Panc1 (cell line): ENCODE data around the gene NT5DC1. TPM values are rescaled to one million over a fixed set of nuclear protein-coding genes. Genes with fewer than 3 reads are reported as not detected.

Experiments
- ATAC-seq: fragments of 200-7000 bp; cut with Tn5 transposase; 2 replicates; pipeline ENCODE4 v1.9.1; 2020; ENCODE audit warnings: mild to moderate bottlenecking, moderate library complexity
- BruUV-seq: library from RNA; stranded (reverse); fragments of 400-500 nt; replicated peaks from 2 replicates; lab custom pipeline; 2021; lab: Mats Ljungman, UMichigan
- CTCF ChIA-PET: fragments of 300-600 bp; sonication (Branson Sonifier 250); formaldehyde crosslinking; loops from one replicate; lab custom pipeline; 2022; ENCODE audit warnings: antibody characterized with exemption; lab: Charles Lee
- POLR2A ChIA-PET: fragments of 300-600 bp; sonication (Branson Sonifier 250); formaldehyde crosslinking; loops from one replicate; lab custom pipeline; 2022; ENCODE audit warnings: antibody characterized with exemption; lab: Charles Lee
- DNase-seq: peaks from one replicate; pipeline ENCODE4 v3.0.0-alpha.2; 2010; ENCODE audit warnings: low read depth, low spot score
- H3K27ac ChIP-seq: 2 replicates; pipeline ENCODE4 v1.5.1; 2011; ENCODE audit warnings: mild to moderate bottlenecking, low read length, inconsistent platforms
- H3K27me3 ChIP-seq: fragments of 200-500 bp; sonication (Bioruptor generic); 2 replicates; pipeline ENCODE4 v1.6.0; 2014; ENCODE audit warnings: low read length, inconsistent platforms; ENCODE audit not compliant: control insufficient read depth, insufficient read depth
- H3K36me3 ChIP-seq: fragments of 200-500 bp; sonication (Bioruptor generic); 2 replicates; pipeline ENCODE4 v1.5.1; 2014; ENCODE audit warnings: inconsistent platforms, mild to moderate bottlenecking, low read length, moderate library complexity; ENCODE audit not compliant: control insufficient read depth, insufficient read depth
- H3K4me1 ChIP-seq: 2 replicates; pipeline ENCODE4 v1.5.1; 2011; ENCODE audit warnings: inconsistent platforms, mild to moderate bottlenecking, low read length, moderate library complexity; ENCODE audit not compliant: control insufficient read depth, insufficient read depth
- H3K4me3 ChIP-seq, 2 experiments: 2 replicates each; pipeline ENCODE4 v1.5.1; 2011 to 2012; ENCODE audit warnings: low read depth in 2 of 2, low read length in 2 of 2, mild to moderate bottlenecking in 2 of 2, inconsistent platforms in 1 of 2, moderate library complexity in 1 of 2
- H3K9me3 ChIP-seq: fragments of 200-500 bp; sonication (Bioruptor generic); 2 replicates; pipeline ENCODE4 v1.5.1; 2014; ENCODE audit warnings: low read depth, mild to moderate bottlenecking, inconsistent platforms, low read length, moderate library complexity; ENCODE audit not compliant: control insufficient read depth, insufficient read depth
- POLR2AphosphoS5 ChIP-seq: IDR thresholded peaks from 2 replicates; pipeline ENCODE4 v1.6.1; 2012; ENCODE audit warnings: mild to moderate bottlenecking, low read depth, low read length, moderate library complexity
- SIN3A ChIP-seq: IDR thresholded peaks from 2 replicates; pipeline ENCODE4 v1.6.1; 2012; ENCODE audit warnings: low read depth, mild to moderate bottlenecking, low read length, moderate library complexity, borderline replicate concordance; ENCODE audit not compliant: insufficient read depth
- TCF7L2 ChIP-seq: IDR thresholded peaks from 2 replicates; pipeline ENCODE4 v1.6.1; 2011; ENCODE audit warnings: mild to moderate bottlenecking, low read depth, low read length, inconsistent platforms
- in situ Hi-C: cut with HindIII; loops from 2 replicates; pipeline ENCODE4 v1.10.0; 2016; ENCODE audit warnings: low sequenced_read_pairs, low pct_unique_long_range_greater_than_20kb
- intact Hi-C: fragments of 100-400 bp; cut with micrococcal nuclease; formaldehyde crosslinking; loops from one replicate; pipeline ENCODE4 v1.10.0; 2022; ENCODE audit not compliant: unreplicated experiment
- total RNA-seq: library from RNA; stranded (reverse); gene quantifications from one replicate; pipeline ENCODE4 v1.2.1, GENCODE V29; 2021; ENCODE audit not compliant: unreplicated experiment
- TF ChIP-seq, protein P1 (sequence below): fragments of 450-650 bp; IDR thresholded peaks from 2 replicates; pipeline ENCODE4 v1.5.1; 2017; ENCODE audit warnings: mild to moderate bottlenecking
- TF ChIP-seq, protein P2 (sequence below), 2 experiments: IDR thresholded peaks; 2 replicates each; pipeline ENCODE4 v1.6.1; 2011 to 2012; ENCODE audit warnings: low read depth in 2 of 2, control low read depth in 1 of 2, low read length in 1 of 2, mild to moderate bottlenecking in 1 of 2, moderate library complexity in 1 of 2; ENCODE audit not compliant: insufficient read depth in 1 of 2

Gene NT5DC1
- total RNA-seq, 1 experiment from 2014 or later = 79.1 TPM

DNA sequence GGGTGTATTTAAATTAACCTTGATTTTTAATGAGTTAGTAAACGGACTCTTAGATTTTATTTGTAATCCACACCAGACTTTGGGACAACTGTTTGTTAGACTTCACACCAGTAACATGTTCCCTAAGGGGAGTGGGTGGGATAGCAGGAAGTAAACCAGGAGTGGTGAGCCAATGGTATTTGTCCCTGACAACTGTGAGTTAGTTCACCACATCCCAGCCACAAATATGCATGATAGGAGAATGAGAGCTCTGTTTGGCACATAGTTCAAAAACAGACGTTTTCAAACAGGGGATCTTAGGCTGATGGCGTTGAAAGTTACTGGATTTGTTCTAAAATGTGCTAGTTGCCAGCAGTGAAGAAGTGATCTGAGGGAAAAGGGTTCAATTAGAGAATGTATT is 44.0 kb downstream of the NT5DC1 start:
- in situ Hi-C loops = no loop called here

DNA sequence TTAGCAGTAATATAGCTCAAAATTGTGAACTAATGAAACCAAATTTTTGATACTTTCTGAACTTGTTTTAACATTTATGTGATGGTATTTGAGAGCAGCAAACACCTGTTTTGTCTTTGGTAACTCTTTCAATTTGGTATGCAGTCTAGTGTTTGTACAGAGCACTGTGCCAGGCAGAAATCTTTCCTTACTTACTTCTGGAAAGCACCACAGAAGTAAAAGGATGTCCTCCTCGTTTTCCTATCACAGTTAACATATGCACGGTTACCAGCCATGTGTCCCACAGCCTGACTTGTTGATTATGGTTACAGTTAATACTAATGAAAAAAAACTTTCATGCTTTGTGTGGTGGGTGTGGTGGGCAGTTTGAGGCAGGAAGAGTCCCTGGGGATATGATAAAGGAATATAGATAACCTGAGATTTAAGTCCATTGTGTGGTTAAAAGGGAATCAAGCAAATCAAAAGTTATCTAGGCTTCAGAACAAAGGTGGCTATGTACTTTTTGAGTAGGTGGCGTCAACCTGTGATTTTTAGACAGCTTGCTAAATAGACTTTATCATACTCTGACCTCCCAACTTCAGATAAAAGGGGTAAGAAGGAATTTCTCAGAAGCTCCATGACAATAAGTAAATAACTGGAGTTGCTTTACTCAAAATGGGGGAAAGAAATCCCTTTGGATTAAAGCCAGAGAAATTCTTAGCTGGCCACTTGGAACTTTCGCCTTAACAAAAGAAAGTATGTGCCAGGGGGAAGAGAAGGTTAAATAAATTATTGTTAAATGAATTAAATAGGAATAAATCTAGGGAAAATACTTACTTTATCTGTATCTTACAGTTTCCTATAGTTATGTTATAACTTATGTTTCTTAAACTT is 45.4 kb downstream of the NT5DC1 start:
- ATAC-seq = no peak
- Histone ChIP-seq H3K27me3 (no peaks in the 10 kb centered on the region), H3K36me3 (no peaks in the 10 kb centered on the region), H3K4me3 (no peak overlapping the region), H3K27ac (no peak overlapping the region), H3K9me3 (no peaks in the 10 kb centered on the region), H3K4me1 (no peaks in the 10 kb centered on the region)
- TF ChIP-seq SIN3A (no peak), TCF7L2 (no peak)
- TF ChIP-seq, protein P1, sequence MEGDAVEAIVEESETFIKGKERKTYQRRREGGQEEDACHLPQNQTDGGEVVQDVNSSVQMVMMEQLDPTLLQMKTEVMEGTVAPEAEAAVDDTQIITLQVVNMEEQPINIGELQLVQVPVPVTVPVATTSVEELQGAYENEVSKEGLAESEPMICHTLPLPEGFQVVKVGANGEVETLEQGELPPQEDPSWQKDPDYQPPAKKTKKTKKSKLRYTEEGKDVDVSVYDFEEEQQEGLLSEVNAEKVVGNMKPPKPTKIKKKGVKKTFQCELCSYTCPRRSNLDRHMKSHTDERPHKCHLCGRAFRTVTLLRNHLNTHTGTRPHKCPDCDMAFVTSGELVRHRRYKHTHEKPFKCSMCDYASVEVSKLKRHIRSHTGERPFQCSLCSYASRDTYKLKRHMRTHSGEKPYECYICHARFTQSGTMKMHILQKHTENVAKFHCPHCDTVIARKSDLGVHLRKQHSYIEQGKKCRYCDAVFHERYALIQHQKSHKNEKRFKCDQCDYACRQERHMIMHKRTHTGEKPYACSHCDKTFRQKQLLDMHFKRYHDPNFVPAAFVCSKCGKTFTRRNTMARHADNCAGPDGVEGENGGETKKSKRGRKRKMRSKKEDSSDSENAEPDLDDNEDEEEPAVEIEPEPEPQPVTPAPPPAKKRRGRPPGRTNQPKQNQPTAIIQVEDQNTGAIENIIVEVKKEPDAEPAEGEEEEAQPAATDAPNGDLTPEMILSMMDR = no peak
- CTCF ChIA-PET = no interaction called here
- DNase-seq = no peak
- intact Hi-C loops (no loop called here), in situ Hi-C loops (no loop called here)
- BruUV-seq = no TSS peak
- POLR2A ChIA-PET = no interaction called here

More for the DNA sequence above, 44.0 kb downstream of the NT5DC1 start:
- H3K27me3 ChIP-seq = no peaks in the 10 kb centered on the region
- BruUV-seq = no TSS peak
- ChIA-PET POLR2A (no interaction called here), CTCF (interaction anchor here (0.6 to 0.7 kb wide), 2 partner anchors 9 to 1782 kb away, joined by 3 to 4 read pairs; no protein-coding TSS in a partner anchor)
- no peaks in the 10 kb centered on the region for H3K36me3 ChIP-seq
- no peak for DNase-seq
- no peak for ATAC-seq
- H3K9me3 ChIP-seq = no peaks in the 10 kb centered on the region
- H3K27ac ChIP-seq = no peak overlapping the region
- no peaks in the 10 kb centered on the region for H3K4me1 ChIP-seq
- H3K4me3 ChIP-seq = no peak overlapping the region
- intact Hi-C loops = no loop called here
- TF ChIP-seq, protein P1 = no peak
- TF ChIP-seq POLR2AphosphoS5 (no peak), SIN3A (no peak), TCF7L2 (no peak)
- TF ChIP-seq, protein P2, sequence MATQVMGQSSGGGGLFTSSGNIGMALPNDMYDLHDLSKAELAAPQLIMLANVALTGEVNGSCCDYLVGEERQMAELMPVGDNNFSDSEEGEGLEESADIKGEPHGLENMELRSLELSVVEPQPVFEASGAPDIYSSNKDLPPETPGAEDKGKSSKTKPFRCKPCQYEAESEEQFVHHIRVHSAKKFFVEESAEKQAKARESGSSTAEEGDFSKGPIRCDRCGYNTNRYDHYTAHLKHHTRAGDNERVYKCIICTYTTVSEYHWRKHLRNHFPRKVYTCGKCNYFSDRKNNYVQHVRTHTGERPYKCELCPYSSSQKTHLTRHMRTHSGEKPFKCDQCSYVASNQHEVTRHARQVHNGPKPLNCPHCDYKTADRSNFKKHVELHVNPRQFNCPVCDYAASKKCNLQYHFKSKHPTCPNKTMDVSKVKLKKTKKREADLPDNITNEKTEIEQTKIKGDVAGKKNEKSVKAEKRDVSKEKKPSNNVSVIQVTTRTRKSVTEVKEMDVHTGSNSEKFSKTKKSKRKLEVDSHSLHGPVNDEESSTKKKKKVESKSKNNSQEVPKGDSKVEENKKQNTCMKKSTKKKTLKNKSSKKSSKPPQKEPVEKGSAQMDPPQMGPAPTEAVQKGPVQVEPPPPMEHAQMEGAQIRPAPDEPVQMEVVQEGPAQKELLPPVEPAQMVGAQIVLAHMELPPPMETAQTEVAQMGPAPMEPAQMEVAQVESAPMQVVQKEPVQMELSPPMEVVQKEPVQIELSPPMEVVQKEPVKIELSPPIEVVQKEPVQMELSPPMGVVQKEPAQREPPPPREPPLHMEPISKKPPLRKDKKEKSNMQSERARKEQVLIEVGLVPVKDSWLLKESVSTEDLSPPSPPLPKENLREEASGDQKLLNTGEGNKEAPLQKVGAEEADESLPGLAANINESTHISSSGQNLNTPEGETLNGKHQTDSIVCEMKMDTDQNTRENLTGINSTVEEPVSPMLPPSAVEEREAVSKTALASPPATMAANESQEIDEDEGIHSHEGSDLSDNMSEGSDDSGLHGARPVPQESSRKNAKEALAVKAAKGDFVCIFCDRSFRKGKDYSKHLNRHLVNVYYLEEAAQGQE (IDR thresholded peaks at IDR 0.05; ENCODE audit: insufficient read depth in 1 of 2, low read depth in 2 of 2, low read length in 1 of 2) = no peak
